IMR-90 (cell line): ENCODE results near the gene CNTFR.

Experiments
- BHLHE40 ChIP-seq: fragments of 150-350 bp; IDR thresholded peaks from 2 replicates; pipeline ENCODE4 v1.6.1; 2016; ENCODE audit warnings: mild to moderate bottlenecking, low read depth, low read length
- CEBPB ChIP-seq: IDR thresholded peaks from 2 replicates; pipeline ENCODE4 v1.6.1; 2012; ENCODE audit warnings: low read depth, low read length, improper control_type of control experiment
- CTCF ChIP-seq: conservative IDR thresholded peaks from 2 replicates; pipeline ENCODE4 v1.5.1; 2012; ENCODE audit warnings: mild to moderate bottlenecking, low read depth, low read length, improper control_type of control experiment
- RFX5 ChIP-seq: IDR thresholded peaks from 2 replicates; pipeline ENCODE4 v1.8.0; 2012; ENCODE audit warnings: low read depth, mild to moderate bottlenecking, low read length, moderate library complexity
- USF2 ChIP-seq: fragments of 150-350 bp; IDR thresholded peaks from 2 replicates; pipeline ENCODE4 v1.6.1; 2017; ENCODE audit warnings: mild to moderate bottlenecking, antibody characterized with exemption, low read length, low read depth

GRCh38 chr9:34507556-34507955 lies 82.0 kb downstream of the CNTFR start:
- no peak for TF ChIP-seq BHLHE40
- no peak for TF ChIP-seq CTCF
- no peak for TF ChIP-seq USF2
- TF ChIP-seq RFX5, result no peak
- no peak for TF ChIP-seq CEBPB
